Measurements from ENCODE around the gene YEATS4.

The YEATS4 gene

DNA sequence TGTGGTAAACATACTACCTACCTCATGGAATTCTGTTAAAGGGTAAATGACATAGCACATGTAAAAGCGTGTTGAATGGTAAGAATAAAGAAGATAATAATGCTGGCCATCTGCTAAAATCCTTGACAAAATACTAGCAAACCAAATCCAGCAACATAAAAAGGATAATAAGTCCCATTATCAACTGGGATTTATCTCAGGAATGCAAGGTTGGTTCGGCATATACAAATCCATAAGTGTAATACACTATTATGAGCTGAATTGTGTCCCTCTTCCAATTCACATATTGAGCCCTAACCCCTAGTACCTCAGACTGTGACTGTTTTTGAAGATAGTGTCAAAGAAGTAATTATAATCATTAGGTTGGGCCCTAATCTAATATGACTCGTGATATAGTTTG, 37.4 kb downstream of the YEATS4 start:
- no peak for DNase-seq

DNA sequence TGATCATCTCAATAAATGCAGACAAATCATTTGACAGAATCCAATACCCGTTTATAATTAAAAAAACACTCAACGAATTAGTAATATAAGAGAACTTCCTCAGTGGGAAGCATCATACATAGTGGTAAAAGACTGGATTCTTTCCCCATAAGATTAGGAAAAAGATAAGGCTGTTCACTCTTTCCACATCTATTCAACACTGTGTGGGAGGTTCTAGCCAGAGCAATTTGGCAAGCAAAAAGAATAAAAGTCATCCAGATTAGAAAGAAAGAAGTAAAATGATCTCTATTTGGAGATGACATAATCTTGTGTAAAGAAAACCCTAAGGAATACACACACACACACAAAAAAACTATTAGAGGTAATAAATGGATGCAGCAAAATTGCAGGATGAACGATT, 38.4 kb downstream of the YEATS4 start:
- DNase-seq: no peak

DNA sequence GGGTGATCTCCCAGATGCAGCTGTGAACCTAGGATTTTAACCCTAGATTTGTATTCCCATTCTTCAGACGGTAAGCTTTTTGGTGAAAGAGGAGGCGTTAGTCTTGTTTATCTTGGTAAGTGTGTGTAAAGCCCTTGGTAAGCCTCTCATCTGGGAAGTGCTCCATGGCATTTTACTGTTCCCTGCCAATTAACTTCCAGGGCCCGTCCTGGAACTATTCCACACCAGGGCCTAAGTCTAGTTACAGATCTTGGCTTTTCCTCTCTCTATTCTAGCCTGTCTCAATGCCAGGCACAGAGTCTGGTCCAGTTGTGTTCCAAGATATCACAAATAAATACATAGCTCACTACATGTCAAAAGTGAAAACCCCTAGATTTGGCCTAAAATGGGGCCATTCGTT, 42.4 kb downstream of the YEATS4 start:
- no peak for DNase-seq

DNA sequence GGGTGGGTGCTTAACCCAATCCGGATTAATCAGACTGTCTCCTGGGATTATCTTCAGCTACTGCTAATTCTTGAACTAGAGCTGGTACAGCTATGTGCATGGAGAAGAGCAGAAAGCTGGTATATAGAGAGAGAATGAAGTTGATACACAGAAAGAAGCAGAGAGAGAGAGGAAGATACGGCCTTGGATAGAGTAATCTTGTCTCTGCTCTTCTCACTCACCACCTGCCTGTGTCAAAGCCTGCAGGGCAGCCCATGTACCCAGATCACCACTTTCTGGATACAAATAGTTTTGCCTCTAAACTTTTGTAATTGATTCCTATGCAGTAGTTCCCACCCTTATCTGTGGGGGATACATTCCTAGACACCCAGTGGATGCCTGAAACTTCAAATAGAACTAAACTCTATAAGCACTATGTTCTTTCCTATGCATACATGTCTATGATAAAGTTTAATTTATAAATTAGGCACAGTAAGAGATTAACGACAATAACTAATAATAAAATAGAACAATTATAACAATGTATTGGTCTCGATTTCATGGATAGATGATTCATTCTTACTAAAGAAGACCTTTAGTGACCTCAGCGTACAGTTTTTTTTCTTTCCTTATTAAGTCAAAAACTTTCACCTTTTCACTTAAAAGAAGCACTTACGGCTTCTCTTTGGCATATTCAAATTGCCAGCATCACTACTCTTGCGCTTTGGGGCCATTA, 45.5 kb downstream of the YEATS4 start:
- DNase-seq: no peak

DNA sequence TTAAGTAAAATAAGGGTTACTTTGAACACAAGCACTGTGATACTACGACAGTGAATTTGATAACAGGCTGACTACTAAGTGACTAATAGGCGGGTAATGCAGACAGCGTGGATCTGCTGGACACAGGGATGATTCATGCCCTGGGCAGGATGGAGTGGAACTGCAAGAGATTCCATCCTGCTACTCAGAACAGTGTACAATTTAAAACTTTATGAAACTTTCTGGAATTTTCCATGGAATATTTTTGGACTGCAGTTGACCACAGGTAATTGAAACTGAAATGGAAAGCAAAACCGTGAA, 46.0 kb downstream of the YEATS4 start:
- DNase-seq: no peak

DNA sequence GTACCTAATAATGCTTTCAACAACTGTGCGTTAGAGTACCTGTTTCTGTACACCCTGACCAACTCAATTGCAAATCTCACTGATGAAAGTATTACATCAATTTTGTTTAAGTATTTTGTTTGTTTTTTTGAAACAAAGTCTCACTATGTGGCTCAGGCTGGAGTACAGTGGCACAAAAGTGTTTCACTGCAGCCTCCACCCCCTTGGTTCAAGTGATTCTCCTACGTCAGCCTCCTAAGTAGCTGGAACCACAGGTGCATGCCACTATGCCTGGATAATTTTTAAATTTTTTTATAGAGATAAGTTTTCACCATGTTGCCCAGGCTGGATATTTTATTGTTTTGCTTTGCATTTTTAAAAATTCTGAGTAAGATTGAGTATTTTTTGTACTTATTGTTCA, 46.7 kb downstream of the YEATS4 start:
- DNase-seq: no peak

DNA sequence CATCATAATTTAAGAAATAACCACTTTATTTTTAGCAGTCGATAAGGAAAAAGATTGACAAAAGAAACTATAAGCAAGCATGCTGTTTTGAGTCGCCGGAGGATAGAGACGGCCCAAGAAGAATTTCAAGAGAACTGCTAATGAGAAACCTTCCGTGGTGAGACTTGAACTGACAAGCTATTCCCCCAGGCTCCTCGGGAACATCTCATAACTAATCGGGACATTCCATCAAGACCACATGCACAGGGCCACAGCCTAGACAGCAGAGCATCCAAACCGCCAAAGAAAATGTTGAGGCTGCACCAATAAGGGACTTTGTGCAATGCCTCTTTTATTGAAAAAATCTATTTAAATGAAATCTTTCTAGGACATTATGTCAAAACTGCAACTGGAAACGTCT, 51.0 kb downstream of the YEATS4 start:
- no peak for DNase-seq

DNA sequence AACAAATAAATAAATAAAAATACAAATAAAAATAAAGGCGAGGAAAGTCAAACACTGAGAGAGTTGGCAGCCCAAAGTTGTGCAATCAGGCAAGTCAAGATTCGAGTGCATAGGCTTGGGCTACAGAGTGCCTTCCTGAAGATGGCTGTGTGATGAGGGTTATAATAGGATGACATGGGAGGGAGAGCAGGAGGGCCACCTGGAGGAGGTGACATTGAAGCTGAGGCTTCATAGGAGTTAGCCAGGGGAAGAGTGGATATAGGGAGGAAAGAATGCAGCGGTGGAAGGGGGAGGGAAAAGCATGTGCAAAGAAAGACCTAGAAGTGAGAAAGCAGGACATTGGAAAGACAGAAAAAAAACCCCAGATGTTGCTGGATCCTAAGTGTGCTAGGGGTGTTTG, 53.1 kb downstream of the YEATS4 start:
- no peak for DNase-seq

DNA sequence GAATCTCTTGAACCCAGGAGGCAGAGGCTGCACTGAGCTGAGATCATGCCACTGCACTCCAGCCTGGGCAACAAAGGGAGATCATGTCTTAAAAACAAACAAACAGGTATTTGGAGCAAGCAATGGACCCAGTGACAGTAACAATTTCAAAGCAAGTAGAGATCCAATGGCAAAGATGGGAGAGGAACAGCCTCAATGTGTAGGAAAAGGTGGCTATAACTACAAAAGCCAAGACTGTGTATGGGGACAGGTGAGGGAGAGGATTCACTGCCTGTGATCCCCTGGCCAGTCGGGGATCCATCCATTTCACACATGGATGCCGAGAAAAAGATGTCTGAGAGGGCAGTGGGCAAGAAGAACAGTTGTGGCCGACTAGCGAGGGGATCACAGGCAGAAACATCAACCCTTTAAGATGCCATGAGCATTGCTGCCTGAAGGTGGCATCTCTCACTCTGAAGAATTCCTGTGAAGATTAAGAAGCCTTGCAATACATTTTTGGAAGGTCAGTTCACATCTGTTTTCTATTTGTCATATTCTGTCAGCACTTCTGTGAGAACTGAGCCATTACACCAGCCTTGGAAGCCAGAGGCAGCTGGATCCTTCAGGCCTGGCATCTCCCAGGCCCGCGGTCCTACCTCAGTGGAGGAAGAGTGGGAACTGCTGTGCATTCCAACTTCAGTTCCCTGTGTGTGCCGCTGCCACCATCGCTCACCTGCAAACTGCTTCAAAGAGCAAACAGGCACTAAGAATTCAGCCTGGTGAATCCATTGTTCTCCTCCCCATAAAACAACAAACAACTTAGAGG, 56.1 kb downstream of the YEATS4 start:
- no peak for DNase-seq

DNA sequence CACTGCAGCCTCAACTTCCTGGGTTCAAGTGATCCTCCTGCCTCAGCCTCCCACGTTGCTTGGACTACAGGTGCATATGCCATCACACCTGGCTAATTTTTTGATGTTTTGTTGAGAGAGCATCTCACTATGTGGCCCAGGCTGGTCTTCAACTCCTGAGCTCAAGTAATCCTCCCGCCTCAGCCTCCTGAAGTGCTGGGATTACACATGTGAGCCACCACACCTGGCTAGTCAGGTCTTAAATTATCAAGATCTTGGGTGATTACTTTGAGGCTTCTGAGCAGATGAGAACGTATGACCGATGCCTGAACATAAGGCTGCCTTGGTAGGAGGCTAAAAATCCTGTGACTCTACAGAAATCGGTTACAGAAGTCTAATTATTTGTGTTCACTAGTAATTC, 57.7 kb downstream of the YEATS4 start:
- DNase-seq: no peak

DNA sequence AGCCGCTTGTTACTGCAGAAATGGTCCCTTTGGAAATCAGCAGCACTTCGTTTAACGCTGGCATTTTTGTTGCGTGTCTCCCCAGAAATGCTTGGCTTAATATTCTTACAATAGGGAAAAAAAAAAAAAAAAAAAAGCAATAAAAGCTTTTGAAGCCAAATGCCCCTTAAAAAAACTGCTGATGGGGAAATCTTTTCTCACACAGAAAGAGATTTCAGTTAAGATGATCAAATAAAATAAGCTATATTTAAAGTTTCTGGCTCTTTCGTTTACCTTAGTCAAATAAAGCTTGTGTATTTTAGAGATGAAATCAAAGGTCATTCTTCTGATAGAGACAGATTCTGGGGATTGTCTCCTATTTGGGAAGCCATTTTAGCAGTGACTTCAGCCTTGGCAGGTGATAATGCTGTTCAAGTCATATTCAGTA, 58.2 kb downstream of the YEATS4 start:
- DNase-seq: no peak

DNA sequence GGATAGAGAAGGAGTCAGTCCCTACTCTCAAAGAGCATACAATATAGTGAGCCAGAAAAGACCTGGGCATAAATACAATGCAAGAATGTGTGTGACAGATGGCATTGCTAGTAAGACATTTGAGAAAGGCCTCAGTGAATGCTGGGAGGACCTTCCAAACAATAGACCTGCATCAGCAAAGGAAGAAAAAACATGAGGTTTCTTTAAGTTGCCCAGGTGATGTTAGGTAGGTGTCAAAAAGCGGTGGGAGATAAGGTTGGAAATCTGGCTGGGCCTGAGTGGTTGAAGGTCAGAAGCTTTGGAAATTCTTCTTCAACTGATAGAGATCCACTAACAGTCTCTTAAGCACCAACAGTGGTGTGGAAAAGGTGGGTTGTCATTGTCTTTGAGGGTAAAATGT, 60.2 kb downstream of the YEATS4 start:
- no peak for DNase-seq

DNA sequence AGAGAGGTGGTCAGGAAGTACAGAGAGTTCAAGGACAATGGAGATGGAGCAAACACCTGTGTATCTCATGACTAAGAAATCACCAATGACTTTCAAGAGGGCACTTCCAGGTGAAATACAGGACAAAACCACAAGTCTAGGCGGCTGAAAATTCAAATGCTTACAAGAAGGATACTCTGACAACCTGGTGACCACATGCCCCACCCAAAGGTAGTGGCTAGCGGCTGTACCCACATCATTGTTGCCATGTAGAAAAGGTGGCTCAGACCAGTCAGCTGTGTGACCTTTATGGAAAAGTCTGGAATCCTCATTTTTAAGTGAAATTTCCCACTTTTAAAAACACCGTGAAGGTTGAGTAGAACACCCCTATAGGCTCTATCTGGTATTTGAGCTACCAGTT, 62.0 kb downstream of the YEATS4 start:
- DNase-seq: no peak

DNA sequence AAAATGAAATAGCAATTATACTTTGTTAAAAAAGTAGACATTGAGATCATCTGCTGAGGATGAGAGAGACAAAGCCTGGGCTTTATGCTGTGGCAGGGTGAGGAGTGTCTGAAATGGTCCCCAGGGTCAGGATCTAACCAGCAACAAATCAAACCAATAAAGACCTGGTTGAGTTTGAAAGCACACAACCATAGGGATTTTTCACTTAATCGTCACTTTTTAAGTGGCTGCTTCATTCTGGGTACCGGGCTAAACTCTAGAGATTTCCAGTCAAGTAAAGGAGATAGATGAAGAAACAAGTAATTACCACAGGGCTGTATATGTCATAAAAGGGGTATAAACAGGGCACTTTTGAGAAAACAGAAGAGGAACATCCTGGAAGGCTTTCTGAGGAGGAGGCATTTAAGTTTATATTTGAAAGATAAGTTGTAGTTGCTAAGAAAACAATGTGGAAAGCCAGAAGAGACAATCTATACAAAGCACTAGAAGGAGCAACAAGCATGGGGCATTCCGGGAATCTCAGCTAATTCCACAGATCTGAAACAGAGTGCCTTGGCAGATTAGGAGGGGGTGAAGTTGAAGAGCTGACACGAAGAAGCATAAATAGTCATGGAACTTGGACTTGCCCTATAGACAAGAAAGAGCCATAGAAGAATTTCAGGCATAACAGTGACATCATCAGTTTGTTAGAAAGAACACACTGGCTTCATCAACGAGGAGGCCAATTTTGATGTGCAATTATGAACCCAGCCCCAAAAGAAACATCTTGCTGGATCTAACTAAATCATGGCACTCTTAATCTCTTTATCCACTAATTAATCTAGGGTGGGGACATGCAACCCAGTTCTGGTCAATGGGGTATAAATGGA, 63.7 kb downstream of the YEATS4 start:
- no peak for DNase-seq

DNA sequence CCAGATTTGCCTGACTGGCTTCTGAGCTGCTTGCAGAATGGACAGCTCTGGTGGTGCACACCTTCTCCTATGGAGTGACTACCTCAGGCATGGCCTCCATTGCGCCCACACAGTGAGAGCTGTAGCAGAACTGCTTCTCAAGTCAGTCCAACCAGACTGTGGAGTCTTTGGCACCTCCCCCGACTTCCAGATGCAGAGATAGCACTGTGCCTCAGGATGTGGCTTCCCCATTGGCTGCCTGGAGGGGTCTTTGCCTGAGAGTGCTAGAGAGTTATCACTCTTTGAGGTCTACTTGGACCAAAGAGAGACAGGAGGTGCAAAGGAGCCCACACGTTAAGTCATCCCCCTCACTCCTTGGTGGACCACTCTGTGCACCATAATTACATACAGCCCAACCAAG, 65.9 kb downstream of the YEATS4 start:
- DNase-seq: no peak

DNA sequence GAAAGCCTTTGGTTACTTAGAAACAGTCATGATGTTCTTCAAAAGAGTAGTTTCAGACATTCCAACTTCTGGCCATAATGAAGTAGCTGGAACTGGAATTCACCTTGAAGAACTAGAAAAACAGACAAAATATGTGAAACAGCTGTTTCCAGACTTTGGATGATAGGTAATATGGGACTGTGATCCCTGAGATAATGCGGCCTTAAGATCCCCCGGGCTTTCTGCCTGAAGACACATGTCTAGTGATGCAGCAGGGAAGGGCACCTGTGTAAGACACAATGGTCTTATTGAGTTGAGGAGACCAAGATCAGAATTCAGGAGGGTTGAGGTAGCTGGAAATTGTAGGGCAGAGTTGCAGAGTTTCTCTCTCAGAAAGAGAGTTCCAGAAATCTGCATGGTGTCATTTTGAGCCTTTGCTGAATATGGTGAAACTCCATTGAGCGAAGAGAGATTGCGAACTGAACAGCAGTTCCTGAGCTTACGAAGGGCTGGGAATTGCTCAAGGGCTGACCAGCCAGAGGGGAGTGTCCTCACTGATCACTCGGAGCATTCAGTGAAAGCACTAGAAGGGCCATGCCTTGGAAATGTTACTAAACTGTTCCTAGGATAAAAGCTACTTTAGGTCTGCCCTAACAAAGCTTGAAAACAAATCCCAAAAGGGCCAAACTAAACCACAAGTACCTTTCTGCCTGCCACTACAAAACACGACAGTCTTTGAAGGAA, 69.0 kb downstream of the YEATS4 start:
- DNase-seq: no peak

DNA sequence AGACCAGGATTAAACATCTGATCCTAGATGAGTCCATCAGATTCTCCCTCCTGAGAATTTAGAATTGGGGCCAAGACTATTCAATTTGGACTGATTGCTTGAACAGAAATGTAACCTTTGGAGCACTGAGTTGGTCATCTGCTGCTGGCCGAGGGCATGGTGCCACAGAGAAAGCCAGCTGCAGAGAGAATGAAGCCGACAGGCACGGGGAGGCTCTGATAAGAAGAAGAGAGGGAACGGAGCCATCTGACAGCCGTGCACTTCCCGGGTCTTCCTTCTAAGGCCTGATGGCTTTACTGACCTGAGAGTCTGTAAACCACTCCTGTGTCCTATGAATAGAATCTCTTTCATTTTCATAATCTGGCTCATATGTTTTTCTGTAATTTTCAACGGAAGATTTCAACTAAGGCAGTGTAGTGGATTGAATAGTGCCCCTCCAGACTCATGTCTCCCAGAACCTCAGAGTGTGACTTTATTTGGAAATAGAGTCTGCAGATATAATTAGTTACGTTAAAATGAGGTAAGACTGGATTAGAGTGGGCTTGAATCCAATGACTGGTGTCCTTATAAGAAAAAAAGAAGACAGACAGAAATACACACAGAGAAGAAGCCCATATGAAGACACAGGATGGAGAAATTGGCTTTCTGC, 71.5 kb downstream of the YEATS4 start:
- no peak for DNase-seq

DNA sequence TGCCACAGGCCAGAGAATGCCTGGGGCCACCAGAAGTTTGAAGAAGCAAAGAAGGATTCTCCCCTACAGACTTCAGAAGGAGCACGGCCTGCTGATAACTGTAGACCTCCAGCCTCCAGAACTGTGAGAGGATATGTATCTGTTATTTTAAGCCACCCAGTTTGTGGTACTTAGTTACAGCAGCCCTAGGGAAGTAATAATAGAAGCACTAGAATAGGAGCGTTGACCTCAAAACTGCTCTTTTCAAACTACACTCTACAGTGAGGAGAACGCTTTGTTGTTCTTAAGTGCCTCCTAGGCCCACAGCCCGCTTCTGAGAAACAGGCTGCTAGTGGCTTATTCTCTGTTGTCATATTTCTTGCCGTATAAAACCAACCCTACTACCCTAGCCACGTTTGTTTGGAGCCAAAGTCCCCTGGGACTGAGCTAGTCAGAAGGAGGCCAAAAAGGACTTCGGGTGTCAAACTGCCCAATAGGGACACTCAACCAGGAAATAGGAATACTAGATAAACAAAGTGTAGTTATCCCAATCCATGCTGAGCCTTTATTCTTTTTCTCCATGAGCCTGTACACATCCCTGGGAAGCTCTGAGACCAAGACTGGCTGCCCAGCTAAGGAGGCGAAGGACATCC, 72.2 kb downstream of the YEATS4 start:
- no peak for DNase-seq

DNA sequence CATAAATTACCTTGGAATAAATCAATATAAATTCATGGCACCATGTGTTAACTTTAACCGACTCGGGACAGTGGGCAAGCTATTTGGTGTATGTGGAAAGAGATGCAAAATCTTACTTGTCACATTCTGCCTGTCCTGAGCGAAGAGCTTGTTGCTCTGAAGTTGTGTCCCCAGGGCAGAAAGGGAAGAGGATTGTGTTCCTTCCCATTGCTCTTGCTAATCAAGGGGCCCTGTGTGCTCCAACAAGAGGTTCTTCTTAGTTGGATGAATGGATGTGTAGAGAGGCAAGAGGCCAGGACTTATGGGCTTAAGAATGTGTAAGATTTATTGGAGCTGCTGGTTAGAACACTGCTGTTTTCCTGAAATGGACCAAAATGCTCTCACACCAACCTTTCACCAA, 74.1 kb downstream of the YEATS4 start:
- DNase-seq: no peak

DNA sequence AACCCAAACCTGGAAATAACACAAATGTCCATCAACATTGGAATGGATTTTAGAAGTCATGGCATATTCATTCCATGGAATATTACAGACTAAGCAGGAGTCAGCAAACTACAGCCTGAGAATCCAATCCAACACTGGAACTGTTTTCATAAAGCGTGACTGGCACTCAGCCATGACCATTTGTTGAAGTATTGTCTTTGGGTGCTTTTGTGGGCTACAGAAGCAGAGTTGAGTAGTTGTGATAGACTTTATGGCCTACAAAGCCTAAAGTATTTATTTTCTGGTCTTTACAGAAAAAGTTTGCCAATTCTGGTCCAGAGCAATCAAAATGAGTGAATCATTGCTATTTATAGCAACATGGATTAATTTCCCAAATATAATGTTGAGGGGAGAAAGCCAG, 76.1 kb downstream of the YEATS4 start:
- DNase-seq: no peak

DNA sequence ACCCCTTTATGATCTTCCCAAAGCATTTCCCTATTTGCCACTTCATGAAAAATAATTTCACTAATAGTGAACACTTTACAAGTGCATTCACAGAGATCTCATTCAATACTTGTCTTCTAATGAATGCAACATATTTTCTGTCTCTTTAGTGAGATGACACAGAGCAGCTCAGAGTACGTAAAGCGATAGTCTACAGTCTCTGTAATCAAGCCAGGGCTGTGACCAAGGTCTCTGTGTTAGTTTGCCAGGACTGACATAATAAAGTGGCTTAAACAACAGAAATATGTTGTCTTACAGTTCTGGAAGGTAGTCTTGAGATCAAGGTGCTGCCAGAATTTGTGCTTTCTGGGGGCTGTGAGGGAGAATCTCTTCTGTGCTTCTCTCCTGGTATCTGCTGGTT, 77.5 kb downstream of the YEATS4 start:
- DNase-seq: no peak

DNA sequence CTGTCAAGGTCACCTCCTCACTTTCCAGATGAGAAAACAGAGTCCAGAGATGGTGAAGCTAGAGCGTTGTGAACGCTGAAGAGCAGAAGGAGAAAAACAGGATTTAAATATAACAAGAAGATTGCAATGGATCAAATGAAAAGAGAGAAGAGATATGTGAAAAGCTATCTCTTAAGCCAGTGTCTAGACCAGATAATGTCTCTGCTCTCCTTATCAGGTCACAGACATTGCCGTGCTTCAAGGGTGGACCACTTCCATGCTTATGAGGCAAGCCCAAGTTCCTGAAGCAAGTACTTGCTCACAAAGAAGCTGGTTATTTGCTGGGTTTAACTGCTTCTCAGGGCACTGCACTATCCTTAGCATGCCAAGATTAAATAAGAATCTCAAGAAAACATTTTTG, 79.0 kb downstream of the YEATS4 start:
- no peak for DNase-seq
